ENCODE data around the gene KIFC3.
"Not testable (repeated sequence)": the region's sequence is repeated elsewhere in the genome, so short reads cannot be mapped to it uniquely, and the experiment has no call there.

Gene KIFC3

DNA sequence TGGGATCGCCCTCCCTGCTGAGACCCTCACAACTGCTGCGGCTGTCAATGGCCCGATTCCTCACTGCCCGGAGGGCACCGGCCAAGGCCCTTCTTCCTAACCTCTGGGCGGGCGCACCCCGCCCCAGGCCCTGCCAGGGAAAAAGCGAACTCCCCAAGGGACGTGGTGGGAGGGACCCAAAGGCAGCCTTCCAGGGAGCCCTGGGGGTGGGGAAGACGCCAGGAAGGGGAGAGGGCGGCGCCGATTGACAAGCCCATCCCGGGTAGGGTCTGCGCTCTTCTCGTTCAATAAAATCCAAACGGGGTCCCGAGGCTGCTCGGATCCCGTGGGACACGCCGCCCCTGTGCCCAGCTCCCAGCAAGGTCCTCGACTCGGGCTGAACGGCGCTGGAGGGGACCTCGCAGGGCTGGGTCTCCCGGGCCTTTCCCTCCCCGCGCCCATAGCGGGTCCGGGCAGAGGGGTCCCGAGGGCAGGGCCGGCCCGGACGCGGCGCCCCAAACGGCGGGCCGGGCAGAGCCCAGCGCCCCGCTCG lies 416 bp downstream of the KIFC3 start:
- DNase-seq: no peak

DNA sequence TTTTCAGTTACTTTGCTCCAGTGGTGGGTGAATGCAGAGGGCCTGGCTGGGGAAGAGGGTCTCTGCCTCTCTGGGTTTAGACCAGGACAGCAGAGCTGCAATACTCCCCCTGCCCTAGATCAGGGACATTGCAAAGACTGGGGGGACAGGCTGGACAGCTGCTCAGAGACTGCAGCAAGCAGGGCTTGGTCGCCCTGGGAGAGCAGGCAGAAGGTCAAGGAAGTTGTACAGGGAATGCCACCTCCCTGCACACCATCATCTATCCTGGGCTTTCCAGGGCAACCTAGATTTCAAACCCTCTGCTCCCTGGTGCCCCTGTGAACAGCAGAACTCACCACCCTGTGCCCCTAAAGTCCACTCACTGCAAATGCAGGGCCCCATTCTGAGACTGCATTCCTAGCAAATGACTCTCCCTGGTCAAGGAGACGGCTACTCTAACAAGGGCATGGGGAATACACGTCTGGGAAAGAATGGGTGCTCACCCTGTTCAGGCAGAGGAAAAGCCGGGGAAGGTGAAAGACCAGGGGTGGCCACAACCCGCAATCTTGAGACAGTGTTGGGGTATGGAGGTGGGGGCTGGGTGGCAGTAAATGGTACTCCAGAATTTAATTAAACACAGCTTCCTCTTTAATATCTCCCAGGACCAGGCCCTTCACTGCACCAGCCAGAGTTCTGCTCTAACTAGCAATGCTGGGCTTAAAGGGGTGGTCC lies 1.0 kb downstream of the KIFC3 start:
- DNase-seq: no peak

DNA sequence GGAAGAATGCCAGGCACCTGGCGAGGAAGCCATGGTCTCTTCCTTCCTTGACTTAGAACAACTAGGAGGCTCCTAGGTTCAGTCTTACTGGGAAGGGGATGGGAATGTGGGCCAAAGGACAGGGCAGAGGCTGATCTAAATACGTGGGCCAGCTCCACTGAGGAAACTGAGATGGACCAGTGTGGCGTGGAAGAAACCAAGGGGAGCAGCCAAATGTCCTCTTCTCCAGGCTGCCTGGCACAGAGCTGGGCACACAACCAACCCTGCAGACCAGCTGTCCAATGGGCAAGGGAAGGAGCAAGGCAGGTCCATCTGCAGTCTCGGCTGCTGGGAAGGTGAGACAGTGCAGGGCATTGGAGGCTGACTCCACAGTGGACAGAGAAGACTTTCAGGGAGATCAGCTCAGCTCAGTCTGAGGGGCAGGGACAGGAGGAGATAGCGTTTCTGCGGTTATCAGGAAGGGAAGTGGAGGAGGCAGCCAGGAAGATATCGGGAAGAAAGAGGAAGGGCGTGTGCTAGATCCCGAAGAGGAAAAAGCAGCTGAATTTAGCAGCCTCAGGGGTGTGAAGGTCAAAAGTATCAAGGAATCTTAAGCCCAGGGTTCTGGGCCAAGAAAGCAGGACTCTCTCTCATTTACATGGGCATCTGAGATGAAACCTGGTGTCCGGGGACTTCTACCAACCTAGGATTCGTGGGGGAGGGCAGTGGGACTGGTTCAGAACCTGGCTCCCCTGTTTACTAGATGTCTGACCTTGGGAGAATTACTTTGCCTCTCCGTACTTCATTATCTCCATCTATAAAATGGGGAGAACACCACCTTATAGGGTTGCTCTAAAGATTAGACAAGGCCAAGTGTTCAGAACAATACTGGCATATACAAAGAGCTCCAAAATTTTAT lies 1.8 kb downstream of the KIFC3 start:
- no peak for DNase-seq

DNA sequence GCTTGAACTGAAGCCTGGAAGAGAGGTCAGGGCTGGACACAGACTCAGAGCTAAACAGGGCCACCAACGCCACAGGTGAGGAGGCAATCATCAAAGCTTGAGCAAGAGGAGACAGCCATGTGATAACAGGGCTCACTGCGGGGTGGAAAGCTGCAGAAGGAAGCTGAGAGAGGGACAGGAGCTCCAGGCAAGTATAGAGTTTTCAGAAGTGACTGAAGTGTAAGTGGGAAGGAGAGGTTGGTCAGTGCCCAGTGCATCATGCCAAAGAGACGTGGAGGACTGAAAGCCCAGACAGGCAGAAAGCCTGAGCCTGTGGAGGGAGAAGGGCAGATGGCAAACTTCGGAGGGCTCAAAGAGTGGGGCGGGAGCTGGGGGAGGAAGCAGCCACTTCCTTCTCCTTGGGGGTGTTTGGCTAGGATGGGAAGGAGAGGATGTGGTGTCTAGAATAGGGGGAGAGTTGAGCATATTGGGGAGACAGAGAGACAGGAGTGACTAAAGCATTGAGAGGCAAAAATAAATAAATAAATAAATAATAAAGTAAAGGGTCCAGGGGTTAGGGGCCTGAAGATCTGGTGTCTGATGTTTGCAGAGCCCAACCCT lies 2.6 kb downstream of the KIFC3 start:
- DNase-seq: no peak

DNA sequence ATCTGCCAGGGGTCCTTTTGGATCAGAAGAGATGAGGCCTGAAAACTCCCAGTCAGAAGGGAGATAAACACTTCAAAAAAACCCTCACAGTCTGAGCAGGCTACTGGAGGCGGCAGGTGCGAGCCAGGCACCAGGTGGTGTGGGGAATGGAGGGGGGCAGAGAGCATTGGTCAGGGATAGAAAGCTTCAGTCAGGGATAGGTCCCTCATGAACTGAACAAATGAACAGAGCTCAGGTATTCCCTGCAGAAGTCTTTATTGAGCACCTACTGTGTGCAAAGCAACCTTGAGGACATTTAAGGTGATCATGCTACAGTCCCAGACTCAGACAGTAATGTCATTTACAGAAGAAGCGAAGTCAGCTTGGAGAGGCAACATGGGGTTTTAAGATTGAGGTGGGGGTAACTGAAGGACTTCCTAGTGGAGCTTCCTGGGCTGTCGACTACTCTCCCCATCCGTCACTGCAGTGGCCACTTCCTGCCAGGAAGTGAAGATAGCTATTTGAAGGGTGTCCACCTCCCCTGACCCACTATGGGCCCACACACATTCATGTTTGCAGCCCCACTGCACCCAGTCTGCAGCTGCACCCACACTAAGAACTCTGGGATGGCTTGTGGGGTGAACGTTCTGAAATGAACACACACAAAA lies 3.2 kb downstream of the KIFC3 start:
- DNase-seq: no peak

DNA sequence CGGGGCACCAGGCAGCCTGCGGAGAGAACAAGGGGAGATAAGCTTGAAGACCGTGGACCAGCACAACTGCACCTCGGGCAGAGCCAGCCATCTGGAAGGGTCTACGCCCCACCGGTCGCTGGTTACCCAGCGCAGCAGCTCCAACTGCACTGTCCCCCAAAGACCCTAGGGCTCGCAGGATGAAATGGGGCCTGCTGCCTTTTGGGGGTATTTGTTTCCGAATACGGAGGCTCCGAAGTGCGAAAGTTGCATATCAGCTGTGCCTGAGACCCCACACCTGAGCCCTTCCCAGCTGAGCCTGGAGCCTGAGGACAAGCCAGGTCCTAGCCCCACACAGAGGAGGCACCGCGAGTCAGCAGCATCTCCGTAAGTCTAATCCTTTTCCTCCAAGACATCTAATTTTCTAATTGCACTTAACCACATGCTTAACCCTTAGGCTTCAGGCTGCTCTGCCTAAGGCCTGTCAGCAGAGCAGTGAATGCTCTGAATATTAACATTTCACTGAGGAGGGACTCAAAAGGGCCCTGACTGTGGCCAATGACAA lies 4.0 kb downstream of the KIFC3 start:
- no peak for DNase-seq

DNA sequence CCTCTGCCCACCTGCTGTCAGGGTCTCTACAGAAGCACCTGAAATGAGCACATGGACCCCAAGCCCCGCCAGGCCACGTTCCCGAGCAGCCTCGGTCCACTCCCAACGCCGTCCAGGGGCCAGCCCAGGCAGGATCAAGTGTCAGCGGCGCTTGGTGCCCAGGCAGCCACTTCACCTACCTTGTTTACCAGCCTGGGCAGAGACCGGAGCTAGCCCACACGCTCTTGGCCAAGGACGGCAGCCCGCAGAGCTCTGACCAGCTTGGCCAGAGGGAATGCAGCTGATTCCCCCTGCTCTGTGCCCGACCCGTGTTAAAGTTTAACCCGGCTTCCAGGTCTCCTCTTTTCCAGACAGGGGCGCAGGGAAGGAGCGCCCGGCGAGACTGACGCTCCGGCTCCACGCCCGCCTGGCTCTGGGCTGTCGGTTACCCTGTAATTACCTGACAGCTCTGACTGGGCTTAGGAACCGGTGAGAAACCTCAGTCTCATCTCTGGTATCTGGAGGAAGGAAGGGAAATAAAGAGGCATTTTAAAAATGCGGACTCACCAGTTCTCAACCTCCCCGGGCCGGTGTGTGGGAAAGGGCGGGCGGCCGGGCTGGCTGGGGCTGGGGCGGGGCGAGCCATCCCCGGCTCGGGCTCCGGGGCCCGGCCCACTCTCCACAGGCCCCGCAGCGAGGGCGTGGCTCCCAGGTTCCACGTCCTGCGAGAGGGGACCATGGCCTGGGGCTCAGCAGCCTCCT lies 4.6 kb downstream of the KIFC3 start:
- DNase-seq: no peak

DNA sequence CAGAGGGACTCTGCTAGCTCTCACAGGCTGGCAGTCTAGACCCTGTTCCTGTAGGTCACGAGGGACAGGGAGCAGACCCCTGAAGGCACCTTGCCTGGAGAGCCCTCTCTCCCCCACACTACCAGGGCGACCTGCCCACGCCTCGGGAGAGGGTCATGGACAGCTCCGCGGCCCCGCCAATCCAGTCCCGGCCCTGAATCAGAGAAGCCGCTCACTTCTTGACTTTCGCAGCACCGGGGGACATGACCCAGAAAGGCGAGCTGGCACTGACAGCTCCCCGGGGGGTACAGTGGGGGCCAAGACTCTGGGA lies 5.1 kb downstream of the KIFC3 start:
- DNase-seq: no peak

DNA sequence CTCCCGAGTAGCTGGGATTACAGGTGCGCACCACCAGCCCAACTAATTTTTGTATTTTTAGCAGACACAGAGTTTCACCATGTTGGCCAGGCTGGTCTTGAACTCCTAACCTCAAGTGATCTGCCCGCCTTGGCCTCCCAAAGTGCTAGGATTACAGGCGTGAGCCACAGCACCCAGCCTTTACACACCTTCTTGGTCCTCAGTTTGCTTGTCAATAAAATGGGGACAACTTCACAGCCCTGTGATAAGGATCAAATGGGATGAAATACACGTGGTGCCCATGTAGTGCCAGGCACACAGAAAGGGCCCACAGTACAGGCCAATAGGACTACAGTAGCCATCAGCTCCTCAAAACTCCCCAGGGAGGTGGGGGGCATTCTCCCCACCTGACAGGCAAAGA lies 6.3 kb downstream of the KIFC3 start:
- not testable (repeated sequence) for DNase-seq

DNA sequence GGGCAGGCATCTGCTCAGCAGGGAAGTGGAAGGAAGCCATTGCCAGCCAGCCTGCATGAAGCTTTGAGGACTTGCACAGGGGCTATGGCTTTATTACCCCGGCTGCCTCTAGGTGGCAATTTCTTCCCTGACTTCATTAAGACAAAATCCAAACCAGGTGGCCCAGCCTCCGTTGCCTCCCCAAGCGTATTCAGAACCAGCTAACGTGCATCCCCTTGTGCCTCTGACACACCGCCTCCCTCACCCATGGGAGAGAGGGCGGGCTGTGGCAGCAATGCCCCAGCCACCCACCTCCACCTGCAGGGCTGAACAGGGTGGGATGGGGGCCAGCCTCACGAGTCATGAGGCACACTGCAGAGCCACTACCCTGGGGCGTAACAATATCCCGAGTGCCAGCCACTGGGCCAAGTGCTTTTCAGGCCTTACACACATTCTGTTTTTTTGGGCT lies 6.8 kb downstream of the KIFC3 start:
- no peak for DNase-seq

DNA sequence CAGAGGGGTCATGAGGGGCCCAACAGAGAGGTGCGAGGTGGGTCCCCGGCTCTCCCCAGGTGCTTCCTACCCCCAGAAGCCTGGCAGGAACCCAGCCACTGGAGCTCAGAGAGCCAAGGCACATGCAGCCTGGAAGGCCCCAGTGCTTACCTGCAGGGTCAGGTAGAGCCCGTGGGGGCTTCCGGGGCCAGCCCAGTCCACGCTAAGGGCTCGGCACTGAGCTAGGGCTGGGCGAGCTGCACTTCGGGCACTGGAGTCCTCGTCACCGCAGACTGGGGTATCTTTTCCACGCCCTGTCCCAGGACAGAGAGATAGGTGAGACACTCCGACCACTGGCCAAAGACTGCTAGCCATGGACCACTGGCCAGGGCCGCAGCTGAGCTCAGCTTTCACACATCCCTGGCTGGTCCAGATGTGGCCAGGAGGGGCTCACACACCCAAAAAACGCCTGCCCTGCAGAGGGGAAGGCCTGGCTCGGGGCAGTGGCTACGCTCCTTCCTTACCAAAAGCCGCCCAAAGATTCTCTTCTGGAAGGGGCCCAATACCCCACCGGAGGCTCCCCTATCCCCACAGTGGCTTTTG lies 7.4 kb downstream of the KIFC3 start:
- DNase-seq: no peak

DNA sequence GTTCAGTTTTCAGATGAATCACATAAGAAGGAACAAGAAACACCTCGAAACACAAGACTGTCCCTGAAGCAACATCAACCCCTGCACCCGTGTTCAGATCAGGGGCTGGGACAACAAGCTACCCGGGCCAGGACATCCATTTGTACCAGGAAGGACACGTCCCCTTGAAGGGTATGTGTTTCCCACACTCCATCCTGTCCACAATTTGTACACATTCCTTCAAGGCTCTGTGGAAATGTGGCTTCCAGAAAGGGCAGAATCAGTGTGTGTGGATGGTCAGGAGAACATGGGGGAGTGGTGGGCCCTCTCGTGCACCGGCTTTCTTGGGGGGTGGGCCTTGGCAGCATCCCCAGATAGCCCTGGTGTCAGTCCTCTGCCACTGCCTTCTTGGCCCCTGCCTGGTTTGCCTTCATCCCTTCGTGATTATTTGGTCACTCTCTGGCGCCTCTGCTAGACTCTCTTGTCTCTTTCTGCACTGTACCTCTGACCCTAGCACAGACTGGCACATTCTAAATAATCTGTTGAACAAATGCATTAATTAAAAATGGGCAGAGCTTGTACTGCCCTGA lies 10.3 kb downstream of the KIFC3 start:
- no peak for DNase-seq

DNA sequence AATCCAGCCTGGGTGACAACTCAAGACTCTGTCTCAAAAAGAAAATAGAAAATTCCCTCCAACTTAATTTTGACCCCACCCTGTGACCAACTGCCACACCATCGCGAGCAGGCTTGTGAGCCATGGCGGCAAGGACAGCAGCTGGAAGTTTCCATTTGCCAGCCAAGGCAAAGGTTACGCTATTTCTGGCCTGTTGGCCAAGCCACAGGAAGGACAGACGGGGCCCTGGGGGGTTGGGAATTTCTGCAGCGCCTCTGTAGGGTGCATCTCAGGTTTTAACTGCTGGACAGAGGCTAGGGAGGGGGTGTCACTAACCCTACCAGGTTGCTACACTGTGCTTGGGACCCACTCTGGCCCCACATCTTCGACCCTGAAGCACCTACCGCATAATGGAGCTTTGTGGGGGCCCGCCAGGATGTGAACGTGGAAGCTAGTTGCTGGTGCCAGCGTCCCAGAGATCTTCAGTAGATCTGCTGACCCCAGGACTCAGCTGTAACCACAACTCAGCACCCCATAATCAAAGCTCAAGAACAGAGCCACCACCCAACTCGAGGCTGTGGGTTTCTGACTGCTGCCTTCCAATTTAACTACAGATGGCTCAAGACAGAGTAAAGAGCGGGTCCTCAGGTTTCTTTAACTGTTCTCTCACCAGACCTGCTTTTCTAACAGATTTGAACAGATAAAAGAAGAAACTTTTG lies 10.9 kb downstream of the KIFC3 start:
- DNase-seq: no peak

DNA sequence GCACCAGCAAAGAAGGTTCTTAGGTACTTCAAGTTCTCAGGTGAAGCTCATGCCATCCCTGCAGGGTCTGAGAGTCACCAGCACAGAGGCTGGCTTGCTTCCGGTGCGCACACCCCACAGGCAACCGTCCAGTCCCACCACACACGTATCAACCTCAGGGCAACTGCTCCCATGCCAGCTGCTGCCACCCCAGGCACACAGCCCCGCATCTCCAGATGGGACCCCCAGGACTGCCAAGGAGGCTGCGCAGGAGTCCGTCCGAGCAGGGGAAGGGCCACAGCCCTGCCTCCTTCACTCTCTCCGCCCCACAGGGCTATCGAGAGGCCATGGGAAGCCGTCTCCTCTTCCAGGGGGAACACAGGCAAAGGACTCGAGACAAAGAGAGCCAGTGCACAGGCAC lies 13.3 kb downstream of the KIFC3 start:
- no peak for DNase-seq

DNA sequence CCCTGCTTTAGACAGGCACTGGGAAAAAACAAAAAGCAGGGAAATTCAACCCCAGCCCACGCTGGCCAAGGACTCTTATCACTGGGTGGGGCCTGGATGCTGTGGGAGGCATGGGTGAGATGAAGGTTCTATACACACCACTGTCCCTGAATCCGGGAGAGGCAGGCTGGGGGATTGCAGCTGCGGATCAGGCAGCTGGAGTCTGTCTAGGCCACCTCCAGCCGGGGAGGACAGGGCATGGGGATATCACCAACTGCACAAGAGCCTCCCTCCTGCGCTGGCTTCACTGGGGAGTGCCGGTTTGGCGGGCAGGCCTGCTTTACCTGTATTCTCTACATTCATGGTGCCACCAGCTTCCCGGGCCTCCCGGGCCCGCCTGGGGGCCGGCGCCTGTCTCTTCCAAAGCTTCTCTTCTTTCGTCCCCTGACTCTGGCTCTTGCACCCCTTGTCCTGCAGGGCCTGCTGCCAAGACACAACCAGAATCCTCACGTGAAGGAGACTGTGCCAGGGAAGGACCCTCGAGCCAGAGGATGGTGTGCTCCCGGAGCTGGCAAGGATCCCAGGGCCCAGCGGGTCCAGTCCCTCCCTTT lies 13.9 kb downstream of the KIFC3 start:
- DNase-seq: no peak

DNA sequence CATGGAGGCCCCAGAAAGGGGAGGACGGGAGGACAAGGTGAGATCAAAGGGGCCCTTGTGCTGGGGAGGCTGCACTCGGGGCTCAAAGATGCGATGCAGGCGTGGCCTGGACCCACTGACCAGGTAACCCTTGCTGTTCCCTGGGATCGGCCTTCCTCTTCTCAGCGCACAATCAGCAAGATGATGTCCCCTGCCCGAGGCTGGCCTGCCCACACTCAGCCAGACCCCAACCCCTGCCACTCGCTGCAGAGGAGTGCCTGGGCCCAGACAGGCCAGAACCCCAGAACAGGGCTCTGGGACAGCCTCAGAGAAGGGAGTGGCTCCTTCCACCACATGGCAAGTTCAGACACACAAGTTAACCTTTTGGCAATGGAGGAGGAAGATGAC lies 14.8 kb downstream of the KIFC3 start:
- no peak for DNase-seq

DNA sequence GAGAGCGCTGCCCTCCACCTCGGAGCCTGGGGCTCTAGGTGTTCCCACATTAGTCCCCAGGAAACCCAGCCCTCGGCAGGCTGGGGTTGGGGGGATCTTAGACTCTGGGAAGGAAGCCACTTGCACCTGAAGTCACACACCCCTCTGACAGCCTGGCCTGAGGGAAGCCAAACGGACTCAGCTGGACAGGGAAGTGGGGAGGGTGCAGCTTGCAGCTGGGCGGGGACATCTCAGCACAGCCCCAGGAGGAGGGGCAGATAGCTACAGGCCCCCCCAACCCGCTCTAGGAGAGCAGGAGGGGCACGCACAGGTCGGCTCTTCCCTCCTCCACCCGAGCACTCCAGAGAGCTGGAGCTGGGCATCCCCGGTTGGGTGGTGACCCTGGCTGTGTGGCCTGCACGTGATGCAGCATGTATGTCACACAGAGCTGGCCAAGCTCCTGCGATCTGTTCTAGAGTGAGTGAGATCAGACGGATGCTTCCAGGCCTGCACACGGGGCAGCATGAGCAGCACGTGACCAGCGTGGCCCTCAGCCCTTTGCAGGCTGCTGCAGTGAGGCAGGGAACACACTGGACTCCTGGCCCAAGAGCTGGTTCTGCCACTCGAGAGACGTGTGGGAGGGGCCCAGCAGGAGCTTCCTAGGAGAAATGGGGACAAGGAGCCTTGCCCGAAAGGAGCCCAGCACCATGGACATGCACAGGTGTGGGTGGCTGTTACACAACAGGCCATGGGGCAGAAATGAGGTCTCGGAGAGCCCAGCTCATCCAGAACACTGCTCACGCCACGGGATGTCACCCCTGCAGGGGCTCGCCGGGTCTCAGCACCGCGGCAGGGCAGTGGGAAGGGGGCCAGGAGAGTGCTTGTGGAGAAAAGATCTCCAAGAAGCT lies 15.4 kb downstream of the KIFC3 start:
- DNase-seq: no peak

DNA sequence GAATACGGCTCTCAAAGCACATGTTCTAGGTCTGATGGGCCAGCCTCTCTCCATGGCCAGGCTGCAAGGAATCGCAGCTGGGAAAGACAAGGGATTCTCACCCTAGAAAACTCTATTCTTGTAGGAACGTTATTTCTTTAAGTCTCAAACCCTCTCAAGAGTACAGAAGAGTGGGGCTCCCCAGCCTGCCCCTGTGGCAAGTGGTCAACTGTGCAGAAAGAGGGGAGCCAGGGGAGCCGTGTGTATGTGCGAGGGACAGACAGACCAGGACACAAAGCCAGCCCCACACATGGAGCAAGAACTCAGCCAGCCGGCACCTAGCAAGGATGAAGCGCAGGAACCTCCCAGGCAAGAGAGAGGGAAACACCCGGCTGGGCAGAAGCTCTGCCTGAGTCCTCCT lies 16.4 kb downstream of the KIFC3 start:
- DNase-seq: no peak

DNA sequence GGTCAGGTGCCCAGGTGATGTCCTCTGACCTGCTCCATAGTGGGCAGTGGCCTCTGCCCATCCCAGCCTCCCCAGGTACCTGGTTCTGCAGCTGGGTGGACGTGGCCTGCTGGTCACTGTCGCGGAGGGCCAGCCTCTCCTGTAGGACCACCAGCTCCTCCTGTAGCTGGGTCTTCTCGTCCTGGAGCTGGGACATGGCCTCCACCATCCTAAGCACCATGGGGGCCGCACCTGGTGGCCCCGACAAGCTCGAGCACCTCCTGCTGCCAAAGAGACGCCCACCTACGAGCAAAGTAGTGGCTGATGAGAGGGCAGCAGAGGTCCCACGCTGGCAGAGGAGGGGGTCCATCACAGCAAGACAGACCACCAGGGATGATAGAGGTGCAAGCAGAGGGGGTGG lies 16.9 kb downstream of the KIFC3 start:
- DNase-seq: no peak

All from NCI-H1417 treated with DMSO at 0.1 percent for 48 hours (cell line).